Stimulated activated CD4-positive, alpha-beta T cell treated with anti-CD3 and anti-CD28 coated beads, TNF-alpha, amount 100 ng/mL, for 24 hours (primary cell): Measurements from ENCODE around the gene RBM20.

Source experiments
- DNase-seq, 3 experiments: peaks; one replicate each; pipeline ENCODE4 v3.0.0-alpha.2; 2020; ENCODE audit warnings: low read depth in 3 of 3

Gene RBM20

DNA sequence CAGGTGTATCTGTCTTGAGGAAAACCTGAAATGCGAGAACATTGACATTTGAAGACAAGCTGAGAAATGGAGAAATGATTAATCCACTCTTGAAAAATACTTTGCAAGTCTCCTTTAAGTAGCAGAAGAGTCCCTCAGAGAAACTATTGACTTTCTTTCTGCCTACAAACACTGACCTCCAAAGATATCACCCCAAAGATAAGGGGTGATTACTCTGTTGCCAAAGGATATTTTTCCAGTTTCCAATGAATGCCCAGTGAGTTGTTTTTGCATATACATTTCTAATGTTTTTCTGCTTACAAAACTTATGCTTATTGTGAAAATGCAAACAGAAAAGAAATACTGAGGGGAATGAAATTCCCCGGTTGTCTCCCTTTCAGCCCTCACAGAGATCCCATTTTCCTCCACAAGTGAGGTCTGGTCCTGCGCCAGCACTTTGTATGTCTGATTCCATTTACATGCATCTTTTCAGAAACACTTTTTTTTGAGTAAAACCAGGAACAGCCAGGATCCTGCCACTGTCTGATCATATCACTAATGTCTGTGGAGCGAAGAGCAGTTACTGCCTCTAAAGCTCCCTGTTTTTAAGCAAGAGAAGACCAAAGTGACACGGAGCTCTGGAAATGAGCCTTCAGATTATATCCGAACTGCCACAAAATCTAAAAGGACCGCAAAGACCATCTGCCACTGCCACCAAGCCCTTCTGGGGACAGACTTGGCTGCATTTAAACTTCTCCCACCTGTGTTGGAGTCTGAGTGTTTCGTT lies 144.7 kb downstream of the RBM20 start:
- no peak for DNase-seq

DNA sequence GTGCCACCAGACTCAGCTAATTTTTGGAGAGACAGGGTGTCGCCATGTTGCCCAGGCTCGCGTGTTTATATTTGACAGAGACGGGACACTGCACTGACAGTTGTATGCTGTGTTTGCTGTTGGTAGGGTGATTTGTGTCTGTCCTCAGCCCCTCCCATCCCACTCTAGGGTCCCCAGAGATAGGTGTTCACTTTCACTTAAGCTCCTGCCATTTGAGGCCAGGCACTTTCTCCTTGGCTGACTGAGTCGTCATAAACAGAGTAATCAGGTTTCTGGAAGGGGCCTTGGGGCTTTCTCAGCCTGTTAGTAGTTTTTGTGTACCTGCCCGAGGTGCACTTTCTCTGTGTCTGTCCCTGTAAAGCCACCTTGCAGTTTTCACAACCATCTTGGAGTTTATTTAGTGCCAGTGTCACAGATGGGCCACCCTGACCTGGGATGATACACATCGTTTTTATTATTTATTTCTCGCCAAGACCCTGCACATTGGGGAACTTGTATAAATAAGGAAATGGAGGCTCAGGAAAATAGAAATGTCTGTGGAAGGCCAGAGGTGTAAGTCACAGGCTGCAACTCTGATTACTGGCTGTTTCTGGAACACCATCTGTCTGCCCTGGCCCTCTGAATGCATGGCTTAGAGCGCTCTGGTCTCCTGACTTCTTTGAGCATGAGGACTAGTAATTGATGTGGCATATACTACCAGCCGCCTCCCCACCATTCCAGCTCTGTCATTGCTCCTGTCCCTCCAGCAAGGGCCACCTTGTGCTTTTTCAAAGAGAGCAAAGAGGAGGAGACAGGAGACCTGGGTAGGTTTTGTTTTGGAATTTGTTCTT lies 145.7 kb downstream of the RBM20 start:
- no peak for DNase-seq

DNA sequence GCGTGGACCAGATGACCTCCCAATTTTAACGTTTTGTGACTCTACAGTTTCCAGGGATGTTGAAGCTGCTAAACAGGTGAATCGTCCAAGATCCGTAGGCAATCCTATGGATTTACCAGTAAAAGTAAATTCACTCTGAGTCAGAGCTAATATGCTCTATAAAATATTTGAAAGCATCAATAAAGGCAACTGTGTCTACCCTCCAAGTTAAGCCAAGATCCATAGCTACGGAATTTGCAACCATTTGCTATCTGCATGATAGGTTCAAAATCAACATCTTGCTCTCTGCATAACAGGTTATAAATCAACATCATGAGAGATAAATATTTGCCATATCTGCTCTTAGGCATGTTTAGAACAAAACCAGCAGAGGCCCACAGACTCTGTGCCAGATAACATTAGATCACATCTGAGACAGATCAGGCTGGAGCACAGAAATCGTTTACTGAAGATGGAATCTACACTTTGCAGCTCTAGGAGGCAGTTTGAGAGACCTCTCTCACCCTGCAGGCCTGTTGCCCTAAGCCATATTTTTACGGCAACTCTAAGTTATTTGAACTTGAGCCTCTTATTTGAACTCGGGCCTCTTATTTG lies 146.9 kb downstream of the RBM20 start:
- DNase-seq: no peak

DNA sequence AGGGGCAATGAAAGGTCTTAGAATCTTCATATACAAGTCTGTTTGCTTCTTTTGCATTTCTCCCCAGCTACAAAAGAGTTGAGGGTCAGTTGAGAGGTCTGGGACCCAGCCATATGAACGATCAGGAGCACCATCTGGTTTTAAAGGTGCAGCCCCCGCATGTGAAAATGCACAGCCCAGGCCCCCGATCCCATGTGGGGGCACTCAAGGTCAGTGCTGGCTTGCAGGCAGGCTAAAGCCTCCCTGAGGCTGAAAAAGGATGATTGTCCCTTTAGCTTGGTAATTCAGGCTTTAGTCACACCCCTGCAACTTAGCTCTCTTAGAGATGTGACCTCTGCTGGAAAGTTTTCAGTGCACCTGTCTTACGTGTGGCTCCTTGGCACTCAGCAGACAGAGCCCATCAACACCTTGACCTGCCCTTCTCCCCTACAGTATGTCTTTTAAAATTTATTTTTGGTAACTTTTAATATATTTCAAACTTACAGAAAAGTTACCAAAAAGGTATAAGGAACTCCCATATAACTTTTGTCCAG lies 147.5 kb downstream of the RBM20 start:
- DNase-seq: no peak

DNA sequence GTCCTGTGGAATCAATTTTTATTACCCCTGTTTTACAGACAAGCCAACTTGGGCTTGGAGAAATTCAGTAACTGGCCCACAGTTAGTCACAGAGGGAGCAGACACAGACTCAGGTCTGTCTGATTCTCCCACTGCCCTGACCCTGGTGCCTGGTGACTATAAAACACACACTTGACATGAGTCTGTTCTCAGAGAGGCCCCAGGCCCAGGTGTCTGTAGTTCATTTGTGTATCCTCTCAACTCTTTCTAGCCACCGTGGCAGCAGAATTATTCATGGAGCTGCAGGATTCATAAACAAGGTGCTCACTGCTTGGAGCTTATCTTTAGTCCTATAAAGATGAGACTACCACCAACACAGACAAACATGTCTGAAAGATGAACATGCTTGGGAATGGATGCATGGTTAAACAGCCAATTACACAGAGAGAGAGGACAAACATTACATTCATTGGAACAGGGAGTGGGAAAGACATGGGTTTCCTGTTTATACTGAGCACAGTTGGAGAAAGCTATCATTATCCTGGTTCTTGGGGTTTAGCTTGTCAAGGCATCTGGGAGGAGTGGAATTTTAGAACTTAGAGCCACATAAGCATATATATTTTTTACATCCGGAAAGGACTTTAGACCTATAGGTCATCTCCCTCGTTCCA lies 148.5 kb downstream of the RBM20 start:
- DNase-seq: no peak

DNA sequence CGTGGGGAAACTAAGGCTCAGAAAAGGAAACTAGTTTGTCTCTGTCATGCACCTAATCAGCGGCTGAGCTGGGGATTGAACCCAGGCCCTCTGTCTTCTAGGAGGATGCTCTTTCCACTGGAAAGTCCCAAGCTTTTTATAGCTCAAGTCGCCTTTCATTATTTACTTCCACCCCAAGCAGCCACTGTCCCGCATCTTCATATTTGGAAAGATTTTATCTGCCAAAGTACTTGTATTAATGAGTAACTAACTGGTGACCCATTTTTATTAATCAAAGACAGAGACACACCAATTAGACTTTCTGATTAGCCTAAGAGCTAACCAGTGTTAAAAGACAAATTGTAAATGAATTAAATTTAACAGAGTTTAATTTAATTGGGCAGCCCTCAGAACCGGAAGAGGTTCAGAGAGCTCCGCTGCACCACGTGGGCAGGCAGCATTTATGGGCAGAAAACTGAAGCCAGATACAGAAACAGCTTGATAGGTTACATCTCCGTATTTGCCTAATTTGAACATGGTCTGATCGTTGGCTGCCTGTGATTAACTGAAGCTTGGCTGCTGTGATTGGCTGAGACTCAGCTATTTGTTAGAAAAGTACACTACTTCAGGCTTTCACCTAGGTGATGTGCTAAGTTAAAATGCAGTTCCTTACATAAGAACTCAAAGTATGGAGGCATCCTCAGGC lies 149.1 kb downstream of the RBM20 start:
- no peak for DNase-seq

DNA sequence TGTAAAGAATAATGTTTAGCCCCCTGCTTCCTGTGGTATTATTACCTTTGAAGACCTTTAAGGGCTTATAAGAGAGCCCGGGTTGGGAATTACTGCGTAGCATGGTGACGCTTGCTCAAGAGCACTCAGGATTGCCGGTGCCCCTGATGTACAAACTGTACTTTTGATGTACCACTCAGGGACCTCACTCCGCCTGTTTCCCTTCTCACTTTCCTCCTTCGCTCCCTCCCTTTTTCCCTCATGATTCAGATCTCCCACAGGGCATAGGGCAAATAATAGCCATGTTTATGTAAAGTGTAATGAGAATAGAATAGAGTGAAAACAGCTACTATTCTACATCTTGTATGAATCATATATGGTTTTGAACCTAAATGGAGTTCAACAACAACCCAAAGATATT lies 149.8 kb downstream of the RBM20 start:
- no peak for DNase-seq

DNA sequence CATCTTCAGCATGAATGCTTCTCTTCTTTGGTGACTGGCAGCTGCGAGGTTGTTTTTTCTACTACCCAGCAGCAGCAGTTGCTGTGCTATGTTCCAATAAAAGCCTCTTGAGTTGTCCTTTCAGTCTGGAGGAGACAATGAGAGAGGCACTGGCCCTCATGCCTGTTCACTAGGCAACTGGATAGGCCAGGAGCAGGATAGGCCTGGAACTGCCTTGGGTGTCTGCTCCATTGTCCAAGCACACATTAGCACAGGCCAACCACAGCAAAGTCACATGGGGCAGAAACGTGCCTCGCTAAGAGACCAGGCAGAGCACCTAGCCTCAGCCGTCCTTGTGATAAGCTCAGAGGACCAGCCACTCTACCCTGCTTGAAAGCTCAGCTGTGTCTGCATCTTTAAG lies 150.7 kb downstream of the RBM20 start:
- DNase-seq: no peak

DNA sequence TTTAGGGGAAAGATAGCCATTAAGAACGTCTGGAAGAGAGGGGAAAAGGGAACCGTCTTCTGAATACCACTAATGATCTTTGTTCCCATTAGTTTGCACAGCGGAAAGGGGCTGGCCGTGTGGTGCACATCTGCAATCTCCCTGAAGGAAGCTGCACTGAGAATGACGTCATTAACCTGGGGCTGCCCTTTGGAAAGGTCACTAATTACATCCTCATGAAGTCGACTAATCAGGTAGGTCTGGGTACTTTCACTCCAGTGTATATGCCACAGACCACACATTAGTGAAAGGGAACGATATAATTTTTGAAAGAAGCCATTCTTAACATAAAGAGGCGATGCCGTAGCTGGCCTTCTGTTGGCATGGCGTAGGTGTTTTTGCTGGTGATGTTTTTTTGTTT lies 153.3 kb downstream of the RBM20 start:
- no peak for DNase-seq

DNA sequence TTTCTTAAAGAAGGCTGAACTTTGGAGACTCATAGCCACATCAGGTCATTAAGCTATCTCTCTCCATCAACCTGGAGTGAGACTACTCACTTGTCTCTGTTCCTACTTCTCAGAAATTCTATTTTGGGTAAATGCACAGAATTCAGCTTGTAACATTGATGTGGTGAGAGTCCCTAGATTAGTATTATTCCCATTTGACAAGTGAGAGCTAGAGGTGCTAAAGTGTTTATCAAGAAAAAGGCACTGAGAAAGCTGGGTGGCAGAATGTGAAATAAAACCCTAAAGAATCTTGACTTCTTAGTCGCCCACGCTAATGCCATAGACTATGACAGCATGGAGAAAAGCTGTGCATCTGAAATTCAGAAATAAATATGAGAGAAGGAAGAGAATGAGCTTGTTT lies 154.2 kb downstream of the RBM20 start:
- no peak for DNase-seq

DNA sequence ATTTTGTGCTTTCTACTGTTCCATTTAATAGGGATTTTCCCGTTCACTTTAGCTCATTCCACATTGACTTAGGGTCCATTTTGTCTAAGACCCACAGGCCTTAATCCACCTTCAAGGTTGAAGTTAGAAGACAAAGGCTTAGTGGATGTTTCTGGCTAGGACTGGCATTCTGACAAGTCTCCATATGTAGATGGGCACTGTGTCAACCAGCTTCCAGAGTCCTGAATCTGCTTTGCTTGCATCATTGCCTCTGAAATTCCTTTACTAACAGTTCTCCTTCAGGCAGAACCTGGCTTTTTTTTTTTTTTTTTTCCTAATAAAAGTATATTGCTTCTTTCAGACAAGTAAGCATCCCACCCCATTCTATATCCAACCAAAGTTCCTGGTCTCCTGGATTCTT lies 158.0 kb downstream of the RBM20 start:
- DNase-seq: no peak

DNA sequence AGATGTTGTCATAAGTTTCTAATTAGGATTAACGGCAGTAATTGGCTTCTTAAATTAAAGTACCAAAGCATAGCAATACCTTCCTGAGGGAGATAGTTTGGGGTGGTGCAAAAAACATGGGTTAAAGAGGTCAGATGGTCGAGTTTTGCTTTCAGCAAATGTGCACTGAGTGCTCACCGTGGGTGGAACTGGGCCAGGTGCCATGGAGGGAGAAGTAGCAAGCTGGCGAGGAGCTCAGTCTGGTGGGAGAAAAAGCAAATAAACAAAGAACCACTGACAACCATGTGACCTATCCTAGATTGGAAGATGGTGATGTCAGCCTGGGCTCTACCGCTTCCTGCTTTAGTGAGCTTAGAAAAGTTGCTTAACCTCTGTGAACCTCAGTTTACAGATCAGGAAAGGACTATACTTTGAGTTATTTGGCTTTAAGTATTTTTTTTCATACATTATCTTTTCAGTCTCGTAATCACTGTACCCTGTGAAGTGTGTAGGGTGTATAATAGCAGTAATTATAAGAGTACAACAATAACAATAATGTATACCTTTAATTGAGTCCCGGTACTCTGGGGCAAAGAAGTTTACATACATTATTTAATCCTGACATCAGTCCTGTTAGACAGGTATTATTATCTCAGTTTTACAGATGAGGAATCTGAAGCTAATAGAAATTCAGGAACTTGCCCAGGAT lies 158.6 kb downstream of the RBM20 start:
- no peak for DNase-seq

DNA sequence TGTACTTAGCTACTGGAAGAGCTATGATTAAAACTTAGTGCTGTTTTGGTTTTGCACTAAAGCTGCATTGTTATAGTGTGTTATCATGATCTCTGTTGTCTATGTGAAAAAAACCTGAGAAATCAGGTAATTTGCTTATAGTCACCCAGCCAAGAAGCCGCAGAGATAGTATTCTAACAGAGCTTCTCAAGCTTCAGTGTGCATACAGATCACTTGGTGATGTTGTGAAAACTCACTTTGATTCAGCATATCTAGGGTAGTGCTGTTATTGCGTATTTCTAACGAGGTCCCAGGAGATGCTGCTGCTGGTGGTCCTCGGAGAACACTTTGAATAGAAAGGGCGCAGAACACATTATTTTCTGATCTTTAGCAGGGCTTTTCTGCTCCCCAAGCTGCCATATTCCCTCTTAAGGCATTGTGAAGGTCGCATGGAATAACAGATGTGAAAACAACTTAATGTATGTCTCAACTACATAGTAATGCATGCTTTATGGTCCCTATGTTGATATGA lies 159.2 kb downstream of the RBM20 start:
- DNase-seq: no peak

DNA sequence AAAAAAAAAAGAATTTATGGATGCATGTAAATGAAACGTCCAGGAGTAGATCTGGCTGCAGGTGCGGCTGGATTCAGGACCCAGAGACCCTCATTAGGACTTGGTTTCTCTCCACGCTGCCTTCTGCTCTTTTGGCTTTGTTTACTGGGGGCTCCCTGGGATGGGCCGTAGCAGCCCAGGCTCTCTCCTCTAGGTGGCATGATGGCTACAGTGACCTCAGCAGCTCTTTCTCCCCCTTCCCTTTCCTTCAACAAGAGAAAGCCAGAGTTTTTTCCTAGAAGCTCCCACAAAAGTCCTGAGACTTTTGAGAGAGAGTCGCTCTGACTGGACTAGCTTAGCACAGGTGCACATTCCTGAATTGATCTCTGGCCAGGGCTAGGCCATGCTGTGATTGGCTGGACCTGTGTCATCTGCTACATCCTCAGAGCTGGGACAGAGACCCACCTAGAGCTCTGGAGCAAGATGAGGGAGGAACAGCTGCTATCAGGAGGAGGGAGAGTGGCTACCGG lies 159.7 kb downstream of the RBM20 start:
- no peak for DNase-seq

DNA sequence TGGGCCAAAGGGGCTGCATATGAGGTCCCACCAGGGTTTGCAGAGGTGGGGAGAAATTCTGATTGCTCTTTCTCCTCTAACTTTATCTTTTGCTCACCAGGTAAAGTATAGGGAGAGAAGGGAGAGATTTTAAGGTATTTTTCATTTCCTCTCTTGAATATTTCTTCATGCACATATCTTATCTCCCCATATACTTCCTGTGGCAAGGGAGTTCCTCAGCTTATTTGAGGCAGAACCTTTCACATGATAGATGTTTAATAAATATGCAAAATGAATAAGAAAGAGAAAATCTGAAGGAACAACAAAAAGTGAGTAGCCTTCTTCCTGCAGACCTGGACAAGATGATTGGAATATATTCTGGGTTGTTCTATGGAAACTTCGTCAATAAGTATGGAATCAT lies 160.2 kb downstream of the RBM20 start:
- no peak for DNase-seq

DNA sequence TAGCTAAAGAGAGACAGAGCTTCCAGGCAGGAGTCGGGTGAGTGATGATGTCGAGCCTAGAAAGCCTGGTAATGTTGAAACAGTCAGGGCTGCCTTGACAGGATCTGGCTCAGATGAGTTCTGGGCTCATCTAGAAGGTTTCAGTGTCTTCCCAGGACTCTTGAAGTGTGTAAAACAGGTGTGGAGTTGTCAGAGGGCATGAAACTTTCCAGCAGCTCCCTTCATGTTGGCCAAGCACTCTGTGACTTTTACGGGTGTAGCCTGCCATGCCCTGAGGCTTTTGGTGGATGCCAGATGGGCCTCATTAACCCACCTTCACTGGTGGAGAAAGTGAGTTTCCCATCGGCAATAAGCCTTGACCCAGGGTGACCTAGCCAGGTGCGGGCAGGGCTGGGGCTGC lies 161.2 kb downstream of the RBM20 start:
- DNase-seq: no peak

DNA sequence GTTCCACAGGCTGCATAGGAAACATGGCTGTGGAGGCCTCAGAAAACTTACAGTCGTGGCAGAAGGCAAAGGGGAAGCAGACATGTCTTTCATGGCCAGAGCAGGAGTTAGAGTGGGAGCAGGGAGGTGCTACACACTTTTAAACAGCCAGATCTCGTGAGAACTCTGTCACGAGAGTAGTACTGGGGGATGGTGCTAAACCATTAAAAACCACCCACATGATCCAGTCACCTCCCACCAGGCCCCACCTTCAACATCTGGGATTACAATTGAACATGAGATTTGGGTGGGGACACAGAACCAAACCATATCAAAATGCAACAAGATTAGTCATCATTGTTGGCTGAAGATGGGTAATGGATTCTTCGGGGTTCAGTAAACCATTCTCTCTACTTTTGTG lies 162.2 kb downstream of the RBM20 start:
- no peak for DNase-seq

DNA sequence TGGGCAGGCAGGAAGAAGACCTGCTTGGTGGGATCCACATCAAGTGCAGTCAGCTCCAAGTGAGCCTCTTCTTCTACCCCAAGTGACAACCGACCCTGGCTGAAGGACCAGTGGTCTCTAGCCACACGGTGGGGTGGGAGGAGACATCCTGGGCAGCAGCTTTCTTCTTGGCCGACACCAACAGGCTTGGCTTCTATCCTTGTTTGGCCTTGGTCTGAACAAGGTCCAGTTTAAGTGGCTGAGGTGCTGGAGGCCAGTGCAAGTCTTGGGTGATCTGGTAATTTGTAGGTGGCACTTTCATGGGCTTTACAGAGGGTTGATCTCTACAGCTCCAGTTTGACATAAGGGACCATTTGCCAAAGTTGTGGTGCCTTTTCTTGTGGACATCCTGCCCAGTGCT lies 164.0 kb downstream of the RBM20 start:
- DNase-seq: no peak

DNA sequence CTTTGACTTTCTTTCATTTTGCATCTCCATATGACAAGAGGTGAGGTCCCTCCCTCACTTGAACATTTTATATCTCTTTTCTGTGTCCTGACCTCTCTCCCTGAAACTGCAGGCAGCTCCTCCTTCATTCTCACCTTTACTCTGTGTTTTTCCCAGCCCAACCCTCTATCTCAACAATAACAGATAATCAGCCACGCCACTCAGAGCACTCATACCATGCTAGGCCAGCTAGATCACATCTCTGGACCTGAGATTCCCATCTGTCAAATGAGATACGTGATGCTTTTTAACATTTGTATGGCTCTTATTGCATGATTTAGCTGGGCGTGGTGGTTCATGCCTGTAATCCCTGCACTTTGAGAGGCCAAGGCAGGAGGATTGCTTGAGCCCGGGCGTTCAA lies 164.5 kb downstream of the RBM20 start:
- no peak for DNase-seq

DNA sequence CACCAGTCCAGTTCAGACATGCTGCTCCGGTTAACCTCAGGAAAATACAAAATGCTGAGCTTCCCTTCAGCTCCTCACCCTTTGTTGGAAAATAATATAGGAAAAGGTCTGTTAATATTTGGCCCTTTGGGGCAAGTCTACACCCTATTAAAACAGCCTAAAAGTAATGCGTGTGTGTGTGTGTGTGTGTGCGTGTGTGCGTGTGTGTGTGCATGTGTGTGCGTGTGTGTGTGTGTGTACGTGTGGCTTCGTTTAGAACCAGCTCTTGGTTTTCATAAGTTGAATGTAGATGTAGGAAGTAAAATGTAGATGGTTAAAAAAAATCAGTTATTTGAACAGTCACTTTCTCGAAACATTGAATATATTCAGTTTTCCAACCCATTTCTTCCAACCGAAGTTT lies 166.5 kb downstream of the RBM20 start:
- DNase-seq: no peak
